HEK293 (cell line): ENCODE measurements around the gene NAT16.

Experiments used
- CTCF ChIP-seq: fragments of 450-650 bp; formaldehyde crosslinking; IDR thresholded peaks from 2 replicates; pipeline ENCODE4 v1.5.1; 2016; ENCODE audit warnings: missing biosample characterization, missing genetic modification characterization
- KLF1 ChIP-seq: fragments of 450-650 bp; formaldehyde crosslinking; IDR thresholded peaks from 2 replicates; pipeline ENCODE4 v1.5.1; 2016; ENCODE audit warnings: missing biosample characterization, missing genetic modification characterization
- KLF8 ChIP-seq: fragments of 450-650 bp; formaldehyde crosslinking; IDR thresholded peaks from 2 replicates; pipeline ENCODE4 v1.5.1; 2016; ENCODE audit warnings: missing biosample characterization, missing genetic modification characterization
- ZBTB17 ChIP-seq: fragments of 450-650 bp; formaldehyde crosslinking; IDR thresholded peaks from 2 replicates; pipeline ENCODE4 v1.5.1; 2016; ENCODE audit warnings: missing biosample characterization, missing genetic modification characterization
- ZBTB20 ChIP-seq: fragments of 450-650 bp; formaldehyde crosslinking; IDR thresholded peaks from 2 replicates; pipeline ENCODE4 v1.5.1; 2016; ENCODE audit warnings: missing biosample characterization, missing genetic modification characterization
- ZNF175 ChIP-seq: fragments of 450-650 bp; formaldehyde crosslinking; IDR thresholded peaks from 2 replicates; pipeline ENCODE4 v1.5.1; 2016; ENCODE audit warnings: missing biosample characterization, missing genetic modification characterization
- ZNF280D ChIP-seq: fragments of 450-650 bp; formaldehyde crosslinking; IDR thresholded peaks from 2 replicates; pipeline ENCODE4 v1.5.1; 2016; ENCODE audit warnings: missing biosample characterization, missing genetic modification characterization
- ZNF341 ChIP-seq: fragments of 450-650 bp; formaldehyde crosslinking; IDR thresholded peaks from 2 replicates; pipeline ENCODE4; 2016; ENCODE audit warnings: low read depth, missing biosample characterization, missing genetic modification characterization
- ZNF513 ChIP-seq: fragments of 450-650 bp; IDR thresholded peaks from 2 replicates; pipeline ENCODE4 v1.5.1; 2018; ENCODE audit warnings: missing biosample characterization, missing genetic modification characterization

- TF ChIP-seq ZNF280D (tag by site-specific recombination), result no peak
- TF ChIP-seq CTCF, result no peak
- TF ChIP-seq ZBTB20 (tag by site-specific recombination), result no peak
- no peak for TF ChIP-seq ZNF341 (tag by site-specific recombination)
- TF ChIP-seq ZNF175 (tag by site-specific recombination), result no peak
- TF ChIP-seq ZNF513 (tag by site-specific recombination), result no peak
- TF ChIP-seq ZBTB17 (tag by site-specific recombination), result no peak
- no peak for TF ChIP-seq KLF1
- no peak for TF ChIP-seq KLF8 (tag by site-specific recombination)
These were observed 50.4 kb downstream of the NAT16 start for GRCh38 chr7:101129603-101130117.
